ENCODE results near the gene SNRNP27. TPM values are rescaled to one million over a fixed set of nuclear protein-coding genes. Genes with fewer than 3 reads are reported as not detected.

Gene SNRNP27
- total and polyA plus RNA-seq, 9 of the 15 experiments (the other 6 are each of a cell fraction or from before 2014, with no cell fraction given), result 29.2 to 102 (median 65.7) TPM

DNA sequence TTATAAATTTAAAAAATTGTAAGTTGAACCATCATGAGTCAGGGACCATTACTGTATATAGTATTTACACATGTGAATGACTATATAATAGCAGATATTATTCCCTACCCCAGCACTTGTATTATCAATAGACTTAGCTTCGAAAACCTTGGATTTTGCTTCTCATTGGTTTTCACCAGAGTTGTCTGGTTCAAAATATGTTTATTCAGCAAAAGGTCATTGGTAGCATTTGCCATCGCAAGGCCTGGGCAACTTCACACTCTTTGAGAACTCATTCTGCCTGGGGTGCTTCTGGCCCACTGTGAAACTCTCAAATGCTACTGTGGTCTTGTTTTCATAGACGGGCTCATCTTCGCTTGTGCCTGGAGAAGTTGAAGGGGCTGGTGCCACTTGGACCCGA lies 41.3 kb downstream of the SNRNP27 start:
- Histone ChIP-seq H3K9me3 (replicated peaks; ENCODE audit: control insufficient read depth, insufficient read depth, low read depth, low read length) (no peaks in the 10 kb centered on the region), H3K4me2 (ENCODE audit: insufficient read depth, low read length) (no peak overlapping the region), H2AFZ (ENCODE audit: low read depth, low read length) (no peak overlapping the region), H3K27me3 (ENCODE audit: control insufficient read depth in 2 of 2, insufficient read depth in 2 of 2, low read length in 2 of 2) (no peaks in the 10 kb centered on the region), H4K20me1 (replicated peaks; ENCODE audit: control insufficient read depth, insufficient read depth, low read length) (no peaks in the 10 kb centered on the region), H3K27ac (ENCODE audit: extremely low read depth, low read depth, low read length) (peak overlapping the region; percentile 71; the same call in 1 of the 3 replicates), H3K4me1 (replicated peaks in 1 of 2; ENCODE audit: control insufficient read depth in 2 of 2, insufficient read depth in 2 of 2, low read length in 2 of 2) (peaks cover 8 to 26% of the 10 kb centered on the region in 2 experiments; a peak in 4 of 5 replicates), H3K4me3 (no peak overlapping the region), H3K9me1 (ENCODE audit: control insufficient read depth, insufficient read depth, low read length) (peaks cover 6% of the 10 kb centered on the region), H3K9ac (ENCODE audit: insufficient read depth in 1 of 2, low read depth in 2 of 2, low read length in 2 of 2) (no peak overlapping the region), H3K36me3 (ENCODE audit: control insufficient read depth, insufficient read depth, low read length) (peaks cover 83% of the 10 kb centered on the region), H3K79me2 (ENCODE audit: control insufficient read depth, insufficient read depth, low read length) (peaks cover 21% of the 10 kb centered on the region; the same call in 2 of the 3 replicates)
- no peak for DNase-seq (ENCODE audit: extremely low read depth in 1 of 4, low spot score in 3 of 4)
- 94% methylated on average over 5 of the region's 5 CpGs for WGBS (ENCODE audit: insufficient coverage, low coverage, missing lambda C conversion rate)
- in situ Hi-C loops (cut with MboI) (no loop called here), intact Hi-C loops (cut with micrococcal nuclease) (no loop called here)
- ChIA-PET POLR2A (interaction anchor here (1.6 to 8.8 kb wide), 3 partner anchors 9 to 15 kb away, joined by 3 to 107 read pairs (median 8); partner anchors contain the start of gene MXD1), CTCF (ENCODE audit: low intra/inter-chr PET ratio) (no interaction called here)
- no peak for ATAC-seq
- FAIRE-seq, result no peak
- no TSS peak for BruUV-seq (replicated peaks)
- no peak for TF ChIP-seq ZNF644 (tag; IDR thresholded peaks at IDR 0.05; ENCODE audit: low read depth)
- TF ChIP-seq GATAD2B (IDR thresholded peaks at IDR 0.05; ENCODE audit: borderline replicate concordance), result no peak
- no peak for TF ChIP-seq ZKSCAN8 (CRISPR knock-in tag; IDR thresholded peaks at IDR 0.05)
- no peak for TF ChIP-seq MTF1 (CRISPR knock-in tag; IDR thresholded peaks at IDR 0.05; ENCODE audit: borderline replicate concordance)
- TF ChIP-seq, protein P1, sequence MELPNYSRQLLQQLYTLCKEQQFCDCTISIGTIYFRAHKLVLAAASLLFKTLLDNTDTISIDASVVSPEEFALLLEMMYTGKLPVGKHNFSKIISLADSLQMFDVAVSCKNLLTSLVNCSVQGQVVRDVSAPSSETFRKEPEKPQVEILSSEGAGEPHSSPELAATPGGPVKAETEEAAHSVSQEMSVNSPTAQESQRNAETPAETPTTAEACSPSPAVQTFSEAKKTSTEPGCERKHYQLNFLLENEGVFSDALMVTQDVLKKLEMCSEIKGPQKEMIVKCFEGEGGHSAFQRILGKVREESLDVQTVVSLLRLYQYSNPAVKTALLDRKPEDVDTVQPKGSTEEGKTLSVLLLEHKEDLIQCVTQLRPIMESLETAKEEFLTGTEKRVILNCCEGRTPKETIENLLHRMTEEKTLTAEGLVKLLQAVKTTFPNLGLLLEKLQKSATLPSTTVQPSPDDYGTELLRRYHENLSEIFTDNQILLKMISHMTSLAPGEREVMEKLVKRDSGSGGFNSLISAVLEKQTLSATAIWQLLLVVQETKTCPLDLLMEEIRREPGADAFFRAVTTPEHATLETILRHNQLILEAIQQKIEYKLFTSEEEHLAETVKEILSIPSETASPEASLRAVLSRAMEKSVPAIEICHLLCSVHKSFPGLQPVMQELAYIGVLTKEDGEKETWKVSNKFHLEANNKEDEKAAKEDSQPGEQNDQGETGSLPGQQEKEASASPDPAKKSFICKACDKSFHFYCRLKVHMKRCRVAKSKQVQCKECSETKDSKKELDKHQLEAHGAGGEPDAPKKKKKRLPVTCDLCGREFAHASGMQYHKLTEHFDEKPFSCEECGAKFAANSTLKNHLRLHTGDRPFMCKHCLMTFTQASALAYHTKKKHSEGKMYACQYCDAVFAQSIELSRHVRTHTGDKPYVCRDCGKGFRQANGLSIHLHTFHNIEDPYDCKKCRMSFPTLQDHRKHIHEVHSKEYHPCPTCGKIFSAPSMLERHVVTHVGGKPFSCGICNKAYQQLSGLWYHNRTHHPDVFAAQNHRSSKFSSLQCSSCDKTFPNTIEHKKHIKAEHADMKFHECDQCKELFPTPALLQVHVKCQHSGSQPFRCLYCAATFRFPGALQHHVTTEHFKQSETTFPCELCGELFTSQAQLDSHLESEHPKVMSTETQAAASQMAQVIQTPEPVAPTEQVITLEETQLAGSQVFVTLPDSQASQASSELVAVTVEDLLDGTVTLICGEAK (IDR thresholded peaks at IDR 0.05), result no peak
- TF ChIP-seq, protein P1 (CRISPR knock-in tag; IDR thresholded peaks at IDR 0.05), result no peak
- no peak for TF ChIP-seq SMAD4 (CRISPR knock-in tag; conservative IDR thresholded peaks at IDR 0.05)
- TF ChIP-seq SMARCB1 (IDR thresholded peaks at IDR 0.05; ENCODE audit: insufficient read length, low read depth), result no peak
- peak; percentile 48 for TF ChIP-seq MAFG (tag; conservative IDR thresholded peaks at IDR 0.05)
- peak; percentile 85 for TF ChIP-seq ZNF316 (IDR thresholded peaks at IDR 0.05)
- TF ChIP-seq MAFF (IDR thresholded peaks at IDR 0.05; ENCODE audit: low read length), result peak; percentile 50
